Measurements from ENCODE around the gene CCT4. TPM values are rescaled to one million over a fixed set of nuclear protein-coding genes. Genes with fewer than 3 reads are reported as not detected.

Gene CCT4
- total RNA-seq, 1 experiment from 2014 or later: 316 TPM

DNA sequence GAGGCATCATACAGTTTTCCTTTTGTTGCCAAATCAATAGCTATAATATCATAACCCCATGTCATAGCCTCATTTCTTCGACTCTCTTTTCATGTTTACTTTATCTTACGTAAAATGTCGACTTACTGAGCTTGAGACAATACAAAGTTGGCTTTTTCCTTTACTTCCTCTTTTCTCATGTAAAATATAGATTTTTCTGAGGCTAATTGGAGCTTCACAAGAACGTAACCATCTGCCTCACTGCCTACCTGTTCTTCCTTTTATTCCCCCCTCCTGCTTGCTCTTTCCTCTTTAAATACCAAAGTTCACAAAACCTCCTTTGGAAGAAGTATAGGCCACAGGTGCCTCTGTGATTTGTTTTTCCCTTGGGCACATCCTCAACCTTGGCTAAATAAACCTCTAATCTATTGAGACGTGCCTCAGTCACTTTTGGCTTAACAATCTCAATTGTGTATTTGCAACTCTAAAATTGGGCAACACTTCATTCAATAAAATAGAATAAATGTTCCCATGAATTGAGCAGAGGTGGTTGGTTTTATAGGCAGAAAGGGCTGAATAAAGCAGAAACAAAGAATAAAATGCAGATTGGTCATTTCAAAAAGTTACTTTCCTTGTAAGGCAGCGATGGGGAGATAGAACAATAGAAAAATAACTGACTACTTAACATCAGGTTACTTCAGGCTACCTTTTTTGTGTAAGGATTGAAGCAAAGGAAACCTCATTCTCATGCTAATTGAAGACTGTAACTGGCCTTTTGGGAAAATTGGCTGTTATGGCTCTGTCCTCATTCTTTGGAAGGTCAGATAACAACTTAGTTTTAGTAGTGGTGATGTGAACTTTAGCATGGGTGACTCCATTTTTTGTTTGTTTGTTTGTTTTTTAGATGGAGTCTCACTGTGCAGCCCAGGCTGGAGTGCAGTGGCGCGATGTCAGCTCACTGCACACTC, 38.3 kb upstream of the CCT4 start:
- no peaks in the 10 kb centered on the region for H3K9me3 ChIP-seq (ENCODE audit: control insufficient read depth in 1 of 2, insufficient read depth in 1 of 2, low read depth in 1 of 2, low read length in 2 of 2)
- DNase-seq (ENCODE audit: low read depth, low spot score) (no peak), ATAC-seq (no peak)
- TF ChIP-seq CBX3 (IDR thresholded peaks at IDR 0.05; ENCODE audit: low read depth): no peak
- TF ChIP-seq EZH2phosphoT487 (IDR thresholded peaks at IDR 0.05; ENCODE audit: borderline replicate concordance): no peak
- no peak for TF ChIP-seq RAD21 (IDR thresholded peaks at IDR 0.05; ENCODE audit: low read depth)
- TF ChIP-seq ZNF274 (IDR thresholded peaks at IDR 0.05; ENCODE audit: low read depth, low read length): no peak
- no peak for TF ChIP-seq SP1 (IDR thresholded peaks at IDR 0.05; ENCODE audit: low read depth)
- TF ChIP-seq FOSL1 (IDR thresholded peaks at IDR 0.05; ENCODE audit: low read depth): no peak
- H3K4me2 ChIP-seq (ENCODE audit: low read length): no peak overlapping the region
- H2AFZ ChIP-seq (ENCODE audit: low read depth, low read length, poor library complexity, severe bottlenecking): no peak overlapping the region
- H3K36me3 ChIP-seq (ENCODE audit: control insufficient read depth in 1 of 2, insufficient read depth in 2 of 2, low read length in 2 of 2): no peaks in the 10 kb centered on the region
- H3K27me3 ChIP-seq (ENCODE audit: insufficient read depth, low read length): no peaks in the 10 kb centered on the region
- no peak overlapping the region for H3K9ac ChIP-seq (ENCODE audit: low read length)
- no peaks in the 10 kb centered on the region for H3K79me2 ChIP-seq (ENCODE audit: insufficient read depth, low read length)
- H3K4me1 ChIP-seq (ENCODE audit: control insufficient read depth in 1 of 2, insufficient read depth in 2 of 2, low read length in 2 of 2): no peaks in the 10 kb centered on the region
- H4K20me1 ChIP-seq (ENCODE audit: insufficient read depth): no peaks in the 10 kb centered on the region
- H3K4me3 ChIP-seq (replicated peaks in 1 of 2; ENCODE audit: low read depth in 1 of 2, low read length in 2 of 2): no peak overlapping the region
- ChIA-PET RAD21 (ENCODE audit: low non-redundant PET in 1 of 2, low total read pairs in 2 of 2, uncharacterized antibody in 2 of 2, unreplicated experiment in 2 of 2) (no interaction called here), POLR2A (no interaction called here), CTCF (no interaction called here)
- BruUV-seq (replicated peaks): no TSS peak
- H3K27ac ChIP-seq (ENCODE audit: low read depth, low read length): no peak overlapping the region
- intact Hi-C loops (cut with micrococcal nuclease): no loop called here
- no peaks in the 10 kb centered on the region for H3K9me2 ChIP-seq (ENCODE audit: insufficient read depth)

- DNase-seq (ENCODE audit: low read depth, low spot score) (no peak), ATAC-seq (no peak)
- Histone ChIP-seq H3K36me3 (ENCODE audit: control insufficient read depth in 1 of 2, insufficient read depth in 2 of 2, low read length in 2 of 2) (no peaks in the 10 kb centered on the region), H4K20me1 (ENCODE audit: insufficient read depth) (no peaks in the 10 kb centered on the region), H3K27me3 (ENCODE audit: insufficient read depth, low read length) (no peaks in the 10 kb centered on the region), H2AFZ (ENCODE audit: low read depth, low read length, poor library complexity, severe bottlenecking) (no peak overlapping the region), H3K4me3 (replicated peaks in 1 of 2; ENCODE audit: low read depth in 1 of 2, low read length in 2 of 2) (no peak overlapping the region), H3K4me1 (ENCODE audit: control insufficient read depth in 1 of 2, insufficient read depth in 2 of 2, low read length in 2 of 2) (no peaks in the 10 kb centered on the region), H3K9me3 (ENCODE audit: control insufficient read depth in 1 of 2, insufficient read depth in 1 of 2, low read depth in 1 of 2, low read length in 2 of 2) (no peaks in the 10 kb centered on the region), H3K9me2 (ENCODE audit: insufficient read depth) (no peaks in the 10 kb centered on the region), H3K4me2 (ENCODE audit: low read length) (no peak overlapping the region), H3K27ac (ENCODE audit: low read depth, low read length) (no peak overlapping the region), H3K9ac (ENCODE audit: low read length) (no peak overlapping the region), H3K79me2 (ENCODE audit: insufficient read depth, low read length) (no peaks in the 10 kb centered on the region)
- intact Hi-C loops (cut with micrococcal nuclease): no loop called here
- CTCF ChIA-PET: no interaction called here
- POLR2A ChIA-PET: no interaction called here
- BruUV-seq (replicated peaks): no TSS peak
- RAD21 ChIA-PET (ENCODE audit: low non-redundant PET in 1 of 2, low total read pairs in 2 of 2, uncharacterized antibody in 2 of 2, unreplicated experiment in 2 of 2): no interaction called here
- TF ChIP-seq CEBPB (IDR thresholded peaks at IDR 0.05; ENCODE audit: low read depth): no peak
- TF ChIP-seq YY1 (IDR thresholded peaks at IDR 0.05; ENCODE audit: extremely low read depth, insufficient replicate concordance, low read depth, low read length): no peak
- no peak for TF ChIP-seq SIN3A (IDR thresholded peaks at IDR 0.05; ENCODE audit: low read depth)
- no peak for TF ChIP-seq CTCF (IDR thresholded peaks at IDR 0.05 in 2 of 3, conservative IDR thresholded peaks at IDR 0.05 in 1 of 3; ENCODE audit: borderline replicate concordance in 1 of 3, insufficient read depth in 1 of 3, low read depth in 2 of 3, low read length in 2 of 3)
- no peak for TF ChIP-seq JUND (IDR thresholded peaks at IDR 0.05)
- no peak for TF ChIP-seq ELF1 (IDR thresholded peaks at IDR 0.05; ENCODE audit: borderline replicate concordance, low read depth)
- no peak for TF ChIP-seq SRF (IDR thresholded peaks at IDR 0.05; ENCODE audit: low read depth)
- no peak for TF ChIP-seq ZBTB33 (IDR thresholded peaks at IDR 0.05; ENCODE audit: extremely low read depth, insufficient replicate concordance, low read length)
- TF ChIP-seq ATF3 (IDR thresholded peaks at IDR 0.05): no peak
- TF ChIP-seq ZNF274 (IDR thresholded peaks at IDR 0.05; ENCODE audit: low read depth, low read length): no peak
- TF ChIP-seq FOSL1 (IDR thresholded peaks at IDR 0.05; ENCODE audit: low read depth): no peak
Observed at GRCh38 chr2:61924895-61925663, 36.6 kb upstream of the CCT4 start.
